ENCODE results near the gene MAOB. TPM values are rescaled to one million over a fixed set of nuclear protein-coding genes. Genes with fewer than 3 reads are reported as not detected.
"Not testable (repeated sequence)": the region's sequence is repeated elsewhere in the genome, so short reads cannot be mapped to it uniquely, and the experiment has no call there.

Gene MAOB
- total RNA-seq, 1 donor from 2014 or later, result under 0.01 TPM

GRCh38 chrX:43728002-43728401 lies 154.2 kb downstream of the MAOB start:
- no peaks in the 10 kb centered on the region for H3K27me3 ChIP-seq (ENCODE audit: control insufficient read depth, insufficient read depth, low read length)
- FAIRE-seq (no peak), DNase-seq (ENCODE audit: low read depth) (no peak)
- no peak overlapping the region for H3K4me3 ChIP-seq (ENCODE audit: low read depth, low read length)
- H3K36me3 ChIP-seq (ENCODE audit: control insufficient read depth, insufficient read depth, low read length), result peaks cover 5% of the 10 kb centered on the region
- TF ChIP-seq CTCF (IDR thresholded peaks at IDR 0.05; ENCODE audit: insufficient read depth, low read length, severe bottlenecking), result no peak

- not testable (repeated sequence) for H3K4me3 ChIP-seq (ENCODE audit: low read depth, low read length); FAIRE-seq; DNase-seq (ENCODE audit: low read depth); H3K27me3 ChIP-seq (ENCODE audit: control insufficient read depth, insufficient read depth, low read length); H3K36me3 ChIP-seq (ENCODE audit: control insufficient read depth, insufficient read depth, low read length)
These were observed 155.0 kb downstream of the MAOB start for GRCh38 chrX:43727254-43727653.

- not testable (repeated sequence) for H3K36me3 ChIP-seq (ENCODE audit: control insufficient read depth, insufficient read depth, low read length); H3K4me3 ChIP-seq (ENCODE audit: low read depth, low read length); FAIRE-seq; H3K27me3 ChIP-seq (ENCODE audit: control insufficient read depth, insufficient read depth, low read length); DNase-seq (ENCODE audit: low read depth)
These were observed 157.0 kb downstream of the MAOB start for GRCh38 chrX:43725227-43725626.

GRCh38 chrX:43720961-43721360 lies 161.3 kb downstream of the MAOB start:
- TF ChIP-seq CTCF (IDR thresholded peaks at IDR 0.05; ENCODE audit: insufficient read depth, low read length, severe bottlenecking), result no peak
- Histone ChIP-seq H3K27me3 (ENCODE audit: control insufficient read depth, insufficient read depth, low read length) (no peaks in the 10 kb centered on the region), H3K36me3 (ENCODE audit: control insufficient read depth, insufficient read depth, low read length) (no peaks in the 10 kb centered on the region), H3K4me3 (ENCODE audit: low read depth, low read length) (no peak overlapping the region)
- no peak for FAIRE-seq
- DNase-seq (ENCODE audit: low read depth), result no peak

GRCh38 chrX:43720082-43720481 lies 162.2 kb downstream of the MAOB start:
- TF ChIP-seq CTCF (IDR thresholded peaks at IDR 0.05; ENCODE audit: insufficient read depth, low read length, severe bottlenecking), result no peak
- no peak for FAIRE-seq
- no peaks in the 10 kb centered on the region for H3K36me3 ChIP-seq (ENCODE audit: control insufficient read depth, insufficient read depth, low read length)

GRCh38 chrX:43718956-43719355 lies 163.3 kb downstream of the MAOB start:
- Histone ChIP-seq H3K36me3 (ENCODE audit: control insufficient read depth, insufficient read depth, low read length) (no peaks in the 10 kb centered on the region), H3K27me3 (ENCODE audit: control insufficient read depth, insufficient read depth, low read length) (no peaks in the 10 kb centered on the region), H3K4me3 (ENCODE audit: low read depth, low read length) (no peak overlapping the region)
- FAIRE-seq, result peak; percentile 72
- DNase-seq (ENCODE audit: low read depth), result peak; percentile 57
- TF ChIP-seq CTCF (IDR thresholded peaks at IDR 0.05; ENCODE audit: insufficient read depth, low read length, severe bottlenecking), result no peak

More at GRCh38 chrX:43720082-43720481, 162.2 kb downstream of the MAOB start:
- no peak overlapping the region for H3K4me3 ChIP-seq (ENCODE audit: low read depth, low read length)
- no peak for DNase-seq (ENCODE audit: low read depth)
- H3K27me3 ChIP-seq (ENCODE audit: control insufficient read depth, insufficient read depth, low read length), result no peaks in the 10 kb centered on the region

- FAIRE-seq (no peak), DNase-seq (ENCODE audit: low read depth) (no peak)
- TF ChIP-seq CTCF (IDR thresholded peaks at IDR 0.05; ENCODE audit: insufficient read depth, low read length, severe bottlenecking), result no peak
- Histone ChIP-seq H3K36me3 (ENCODE audit: control insufficient read depth, insufficient read depth, low read length) (no peaks in the 10 kb centered on the region), H3K27me3 (ENCODE audit: control insufficient read depth, insufficient read depth, low read length) (no peaks in the 10 kb centered on the region), H3K4me3 (ENCODE audit: low read depth, low read length) (no peak overlapping the region)
These were observed 163.7 kb downstream of the MAOB start for GRCh38 chrX:43718546-43718945.
